OCI-M2 (cell line): ENCODE data around the gene ZNF428.

Source experiments
- DNase-seq: peaks from one replicate; lab custom pipeline; 2025; ENCODE audit not compliant: unreplicated experiment; lab: John Stamatoyannopoulos, UW

ZNF428 gene

DNA sequence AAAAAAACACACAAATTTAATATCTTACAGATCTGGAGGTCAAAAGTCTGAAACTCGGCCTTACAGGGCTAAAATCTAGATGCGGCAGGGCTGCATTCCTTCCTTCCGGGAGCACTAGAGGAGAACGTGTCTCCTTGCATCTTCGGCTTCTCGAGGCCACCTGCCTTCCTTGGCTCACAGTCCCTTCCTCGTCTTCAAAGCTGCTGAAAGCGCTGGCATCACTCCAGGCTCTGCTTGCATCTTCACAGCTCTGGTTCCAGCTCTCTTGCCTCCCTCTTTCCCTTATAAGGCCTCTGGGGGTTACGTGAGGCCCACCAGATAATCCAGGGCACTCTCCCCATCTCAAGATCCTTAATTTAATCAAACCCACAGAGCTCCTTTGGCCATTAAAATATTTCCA lies 54.6 kb downstream of the ZNF428 start:
- no peak for DNase-seq

DNA sequence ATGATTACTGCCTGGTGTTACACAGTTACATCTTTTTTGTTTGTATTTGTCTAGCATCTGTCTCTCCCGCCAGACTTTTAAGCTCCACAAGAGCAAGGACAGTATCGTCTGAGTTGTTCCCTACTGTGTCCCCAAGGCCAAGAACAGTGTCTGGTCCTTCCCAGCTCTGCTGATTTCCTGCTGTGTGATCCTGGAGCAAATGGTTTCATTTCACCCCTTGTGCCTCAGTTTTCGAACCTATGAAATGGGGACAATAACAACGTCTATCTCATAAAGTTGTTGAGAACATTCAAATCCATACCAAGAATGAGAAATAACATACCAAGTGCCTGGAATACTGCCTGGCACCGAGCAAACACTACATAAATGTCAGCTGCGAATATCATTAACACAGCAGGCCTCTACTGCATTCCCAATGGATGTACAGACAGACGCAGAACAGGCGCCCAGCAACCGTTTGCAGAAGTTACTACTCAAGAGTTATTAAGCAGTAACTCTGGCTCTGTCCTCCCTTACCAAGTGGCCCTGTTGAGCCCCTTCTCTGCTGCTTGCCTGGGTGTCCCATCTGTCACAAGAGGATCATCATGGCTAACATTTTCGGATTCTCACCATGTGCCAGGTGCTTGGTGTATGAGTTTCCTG lies 55.5 kb downstream of the ZNF428 start:
- no peak for DNase-seq

DNA sequence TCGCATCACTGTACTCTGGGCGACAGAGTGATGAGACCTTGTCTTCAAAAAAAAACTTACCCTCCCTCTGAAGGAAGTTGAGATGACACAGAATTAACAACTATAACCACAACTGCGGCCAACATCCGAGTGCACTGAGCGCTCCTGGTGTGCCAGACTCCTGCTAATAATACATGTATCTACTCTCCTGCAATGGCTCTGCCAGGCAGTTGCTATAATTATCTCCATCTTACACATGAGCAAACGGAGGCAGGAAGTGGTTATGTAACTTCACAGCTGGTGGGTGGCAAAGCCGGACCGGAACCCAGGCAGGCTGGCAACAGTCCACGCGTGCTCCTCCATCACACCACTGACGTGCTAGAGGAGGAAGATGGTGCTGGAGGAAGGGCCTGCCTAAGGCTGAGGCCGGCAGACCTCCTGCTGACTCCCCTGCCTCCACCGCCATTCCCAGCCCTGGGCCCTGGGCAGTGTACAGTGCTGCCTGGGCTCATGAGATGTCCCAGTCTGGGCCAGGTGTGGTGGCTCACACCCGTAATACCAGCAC lies 56.7 kb downstream of the ZNF428 start:
- DNase-seq: no peak

DNA sequence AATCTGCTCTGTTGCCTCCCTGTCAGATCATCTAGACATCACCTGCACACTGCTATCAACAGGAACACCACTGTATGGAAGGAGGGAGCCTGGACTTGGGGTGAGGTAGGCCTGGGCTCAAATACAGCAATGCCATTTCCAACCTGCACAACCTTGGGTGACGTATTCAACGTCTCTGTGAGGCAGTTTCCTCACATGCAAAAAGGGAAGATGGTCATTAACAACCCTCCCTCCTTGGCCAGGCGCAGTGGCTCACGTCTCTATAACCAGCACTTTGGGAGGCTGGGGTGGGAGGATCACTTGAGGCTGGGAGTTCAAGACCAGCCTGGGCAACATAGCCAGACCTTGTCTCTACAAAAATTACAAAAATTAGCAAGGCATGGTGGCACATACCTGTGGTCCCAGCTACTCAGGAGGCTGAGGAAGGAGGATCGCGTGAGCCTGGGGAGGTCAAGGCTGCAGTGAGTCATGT lies 57.2 kb downstream of the ZNF428 start:
- no peak for DNase-seq

DNA sequence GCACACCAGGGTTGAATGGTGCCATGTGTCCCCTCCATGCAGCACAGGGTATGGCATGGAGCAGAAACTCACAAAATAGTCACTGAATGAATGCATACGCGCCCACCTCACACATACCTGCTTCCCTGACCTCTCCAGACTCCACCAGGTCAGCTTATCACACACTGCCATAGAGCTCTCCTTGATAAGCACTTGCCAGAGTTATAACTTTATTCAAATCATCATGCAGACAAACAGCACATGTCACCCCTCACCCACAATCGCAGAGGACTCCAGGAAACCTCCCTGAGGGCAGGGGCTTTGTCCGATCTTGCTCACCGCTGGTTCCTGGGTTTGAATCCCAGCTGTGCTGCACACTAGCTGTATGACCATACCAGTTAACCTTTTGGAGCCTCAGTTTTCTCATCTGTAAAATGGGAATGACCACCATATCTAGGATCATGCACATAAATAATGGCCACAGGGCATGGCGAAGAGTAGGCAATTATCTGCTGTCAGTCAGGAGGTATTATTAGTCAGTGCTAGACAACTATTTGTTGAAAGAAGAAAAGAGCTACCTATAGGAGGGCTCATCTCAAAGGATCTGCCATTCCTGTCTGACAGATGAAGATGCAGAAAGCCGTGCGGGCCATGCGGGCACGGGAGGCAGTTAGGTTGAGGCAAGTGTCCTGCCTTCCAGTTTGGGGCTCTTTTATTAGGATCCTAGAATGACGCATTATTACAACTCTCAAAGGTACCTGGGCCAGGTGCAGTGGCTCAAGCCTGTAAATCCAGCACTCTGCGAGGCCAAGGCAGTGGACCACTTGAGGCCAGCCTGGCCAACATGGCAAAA lies 58.1 kb downstream of the ZNF428 start:
- DNase-seq: no peak

DNA sequence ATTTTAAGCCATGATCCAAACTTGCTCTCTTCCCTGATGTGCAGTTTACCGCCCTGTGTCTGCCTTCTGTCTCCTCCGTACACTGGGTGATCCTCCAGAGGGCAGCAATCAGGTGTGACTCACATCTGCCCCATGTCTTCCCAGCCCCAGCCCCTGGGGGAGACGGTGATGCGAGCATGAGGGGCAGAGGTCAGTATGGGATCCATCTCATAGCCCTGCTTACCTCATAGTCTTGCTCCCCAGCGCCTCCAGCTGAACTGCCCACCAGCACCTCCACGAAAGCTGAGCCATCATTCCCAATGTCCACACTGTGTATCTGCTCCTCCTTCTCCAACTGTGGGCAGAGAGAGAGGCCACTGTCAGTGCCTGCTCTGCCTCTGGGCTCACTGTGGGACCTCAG lies 58.7 kb downstream of the ZNF428 start:
- no peak for DNase-seq
